HepG2 (cell line): ENCODE data around the gene TDRD9. TPM values are rescaled to one million over a fixed set of nuclear protein-coding genes. Genes with fewer than 3 reads are reported as not detected.
"Not testable (repeated sequence)": the region's sequence is repeated elsewhere in the genome, so short reads cannot be mapped to it uniquely, and the experiment has no call there.

Experiments used
- ATAC-seq: fragments of 200-7000 bp; cut with Tn5 transposase; 3 replicates; pipeline ENCODE4 v1.9.1; 2020; ENCODE audit warnings: mild to moderate bottlenecking, moderate library complexity
- BruUV-seq: library from RNA; stranded (reverse); fragments of 400-500 nt; replicated peaks from 2 replicates; lab custom pipeline; 2021; lab: Mats Ljungman, UMichigan
- CTCF ChIA-PET: fragments of 300-600 bp; formaldehyde crosslinking; extraction: SDS; loops from one replicate; lab custom pipeline; 2021; ENCODE audit warnings: low total read pairs, inconsistent platforms, low intra/inter-chr PET ratio; lab: Yijun Ruan, JAX
- POLR2A ChIA-PET: fragments of 350-600 bp; sonication (Branson Sonifier 250); formaldehyde crosslinking; loops from one replicate; lab custom pipeline; 2020; ENCODE audit warnings: antibody characterized with exemption, inconsistent platforms; lab: Yijun Ruan, JAX
- DNase-seq: peaks from one replicate; pipeline ENCODE4 v3.0.0-alpha.2; 2015; ENCODE audit warnings: low spot score
- FAIRE-seq: peaks from 3 replicates; lab custom pipeline; 2011; peaks lifted over from hg19 to GRCh38; lab: Jason Lieb, UNC
- H2AFZ ChIP-seq: one replicate; pipeline ENCODE4 v1.6.1; 2011; ENCODE audit warnings: low read length, inconsistent platforms
- H3K27ac ChIP-seq: fragments of 300-600 bp; 3 replicates; pipeline ENCODE4 v1.8.0; 2011; ENCODE audit warnings: mixed run types, mild to moderate bottlenecking, mixed read lengths, low read length, inconsistent platforms; ENCODE audit not compliant: insufficient read depth; ENCODE audit errors: extremely low read length
- H3K27me3 ChIP-seq, 2 experiments: fragments of 200-600 bp in 1 of 2; 2 replicates in 1 of 2; 3 replicates in 1 of 2; pipeline versions ENCODE4 v1.6.0 to v1.8.0; 2011; ENCODE audit warnings: low read length in 2 of 2, mild to moderate bottlenecking in 2 of 2, moderate library complexity in 2 of 2, inconsistent platforms in 1 of 2; ENCODE audit not compliant: insufficient read depth in 2 of 2, control insufficient read depth in 1 of 2
- H3K36me3 ChIP-seq, 2 experiments: fragments of 200-600 bp in 1 of 2; replicated peaks in 1 of 2; 2 replicates in 1 of 2; 3 replicates in 1 of 2; pipeline versions ENCODE4 v1.5.1 to v1.8.0; 2011; ENCODE audit warnings: low read length in 2 of 2, inconsistent platforms in 1 of 2; ENCODE audit not compliant: insufficient read depth in 2 of 2, control insufficient read depth in 1 of 2
- H3K4me1 ChIP-seq: 2 replicates; pipeline ENCODE4 v1.5.1; 2012; ENCODE audit warnings: low read length, inconsistent platforms; ENCODE audit not compliant: insufficient read depth
- H3K4me2 ChIP-seq: 2 replicates; pipeline ENCODE4 v1.6.0; 2011; ENCODE audit warnings: low read depth, low read length, inconsistent platforms
- H3K4me3 ChIP-seq, 3 experiments: fragments of 200-600 bp in 1 of 3; sonication (generic), shearing (Covaris generic) in 1 of 3; replicated peaks in 1 of 3; 2 replicates each; pipeline ENCODE4 v1.5.1; 2011 to 2016; ENCODE audit warnings: low read length in 3 of 3, inconsistent platforms in 2 of 3, low read depth in 2 of 3, mild to moderate bottlenecking in 2 of 3, control low read depth in 1 of 3, mixed read lengths in 1 of 3; ENCODE audit not compliant: insufficient read depth in 1 of 3
- H3K79me2 ChIP-seq: one replicate; pipeline ENCODE4 v1.6.1; 2011; ENCODE audit warnings: low read length, inconsistent platforms; ENCODE audit not compliant: insufficient read depth
- H3K9ac ChIP-seq: 2 replicates; pipeline ENCODE4 v1.6.0; 2011; ENCODE audit warnings: mild to moderate bottlenecking, low read depth, low read length, inconsistent platforms; ENCODE audit not compliant: insufficient read depth
- H3K9me3 ChIP-seq: 2 replicates; pipeline ENCODE4 v1.5.1; 2012; ENCODE audit warnings: mild to moderate bottlenecking, low read length
- H4K20me1 ChIP-seq: 2 replicates; pipeline ENCODE4 v1.6.0; 2011; ENCODE audit warnings: inconsistent platforms, mild to moderate bottlenecking, low read length, moderate library complexity; ENCODE audit not compliant: insufficient read depth
- CTCF ChIP-seq: sonication (generic); formaldehyde crosslinking; IDR thresholded peaks from 2 replicates; pipeline ENCODE4 v1.5.0; 2020; ENCODE audit warnings: mild to moderate bottlenecking, missing genetic modification reagents, moderate library complexity
- HMGXB4 ChIP-seq, 2 experiments: sonication (generic) in 1 of 2; formaldehyde crosslinking in 1 of 2; IDR thresholded peaks; 2 replicates each; pipeline versions ENCODE4 v1.4.0 to v1.6.1; 2018 to 2020; ENCODE audit warnings: missing genetic modification reagents in 2 of 2, borderline replicate concordance in 1 of 2, low read depth in 1 of 2, mild to moderate bottlenecking in 1 of 2, missing biosample characterization in 1 of 2
- KDM2A ChIP-seq: sonication (generic); formaldehyde crosslinking; IDR thresholded peaks from 2 replicates; pipeline ENCODE4 v1.4.0; 2020; ENCODE audit warnings: low read depth, missing genetic modification reagents, borderline replicate concordance
- RAD21 ChIP-seq: fragments of 450-650 bp; formaldehyde crosslinking; IDR thresholded peaks from 2 replicates; pipeline ENCODE4 v1.5.0; 2020; ENCODE audit warnings: mild to moderate bottlenecking
- SMC3 ChIP-seq: IDR thresholded peaks from 2 replicates; pipeline ENCODE4 v1.6.1; 2011; ENCODE audit warnings: low read length, improper control_type of control experiment
- STAG1 ChIP-seq: sonication (generic); formaldehyde crosslinking; IDR thresholded peaks from 2 replicates; pipeline ENCODE4 v1.4.0; 2020; ENCODE audit warnings: missing genetic modification reagents
- ZNF574 ChIP-seq: sonication (generic); formaldehyde crosslinking; IDR thresholded peaks from 2 replicates; pipeline ENCODE4 v1.4.0; 2020; ENCODE audit warnings: missing genetic modification reagents
- WGBS: methylation state at CpG from one replicate; pipeline ENCODE4 v1.1.6; 2017; ENCODE audit warnings: low lambda C conversion rate; 5-methylcytosine and 5-hydroxymethylcytosine counted together
- in situ Hi-C: cut with HindIII; loops from 2 replicates; pipeline ENCODE4 v1.10.0; 2017; ENCODE audit warnings: low pct_unique_long_range_greater_than_20kb; ENCODE audit not compliant: extremely low pct_ligation_motif_present
- intact Hi-C: fragments of 100-400 bp; cut with micrococcal nuclease; formaldehyde crosslinking; loops from one replicate; pipeline ENCODE4 v1.10.0; 2022; ENCODE audit not compliant: unreplicated experiment
- polyA plus RNA-seq, 8 experiments: library from polyadenylated mRNA; depleted of rRNA in 3 of 8; stranded (reverse) in 7 of 8; unstranded in 1 of 8; fragments of >200 nt; fragmentation: Illumina TruSeq in 4 of 8; extraction: Trizol in 4 of 8; gene quantifications; 2 replicates each; pipeline versions ENCODE4 v1.2.1 to v1.2.3, GENCODE V29; 2011 to 2016; ENCODE audit warnings: low read depth in 4 of 8, missing spikeins in 1 of 8, mixed read lengths in 1 of 8; ENCODE audit not compliant: insufficient read depth in 1 of 8
- total RNA-seq, 5 experiments: library from RNA; depleted of rRNA; stranded (reverse); fragments of >200 nt; fragmentation: Illumina TruSeq; extraction: Trizol; gene quantifications; 2 replicates each; pipeline ENCODE4 v1.2.3, GENCODE V29; 2016; ENCODE audit warnings: low read depth in 1 of 5

The TDRD9 gene
- total and polyA plus RNA-seq, 2 of the 13 experiments (the other 11 are each of a cell fraction or from before 2014, with no cell fraction given) = not detected

GRCh38 chr14:103980623-103981238 lies 52.5 kb downstream of the TDRD9 start:
- H3K27me3 ChIP-seq, H3K9me3 ChIP-seq, H3K36me3 ChIP-seq, ATAC-seq: not testable (repeated sequence)
- peak; percentile 34 for FAIRE-seq
- TF ChIP-seq CTCF (peak; percentile 83), ZNF574 (peak; percentile 33; the same call in 1 of the 2 replicates), KDM2A (peak; percentile 30; the same call in 1 of the 2 replicates), RAD21 (CRISPR knock-in tag) (peak; percentile 77), STAG1 (CRISPR knock-in tag) (peak; percentile 92), SMC3 (peak; percentile 46), HMGXB4 (CRISPR knock-in tag; IDR thresholded peaks at IDR 0.05; ENCODE audit: borderline replicate concordance in 1 of 2, low read depth in 1 of 2) (0 out of 4 replicates have a peak, but pooled peaks of 1 of the 2 experiments have one; percentile 35)
- TF ChIP-seq, all 625 proteins: peak for 7; not testable (repeated sequence) for 618
- peak overlapping the region; percentile 23; the same call in 1 of the 2 replicates for H3K4me2 ChIP-seq
- H3K27ac ChIP-seq, H3K79me2 ChIP-seq, H4K20me1 ChIP-seq, H3K9ac ChIP-seq, H3K4me1 ChIP-seq, POLR2A ChIA-PET, BruUV-seq, H3K4me3 ChIP-seq, DNase-seq, H2AFZ ChIP-seq: not testable (repeated sequence)
- 17% methylated on average over 14 of the region's 14 CpGs for WGBS
- CTCF ChIA-PET = interaction anchor here (0.8 to 1.7 kb wide), 3 partner anchors 80 to 173 kb away, joined by 3 to 6 read pairs (median 4); no protein-coding TSS in a partner anchor
- intact Hi-C loops = loop anchor here (1.0 kb wide), 2 partner anchors 57 to 172 kb away; no protein-coding TSS in a partner anchor
- in situ Hi-C loops = loop anchor here (5.0 kb wide), 1 partner anchor 78 kb away; no protein-coding TSS in a partner anchor
